SU-DHL-6 (cell line): ENCODE data around the gene PLS1.

Experiments
- CTCF ChIP-seq: fragments of 200-600 bp; sonication (generic); IDR thresholded peaks from one replicate; pipeline ENCODE4 v1.5.1; 2017; ENCODE audit warnings: antibody characterized with exemption, mild to moderate bottlenecking, low read length, moderate library complexity; ENCODE audit not compliant: insufficient read depth, poor library complexity, severe bottlenecking
- EZH2phosphoT487 ChIP-seq: fragments of 200-600 bp; sonication (generic), shearing (Covaris generic); conservative IDR thresholded peaks from 2 replicates; pipeline ENCODE4 v1.6.1; 2018; ENCODE audit warnings: mild to moderate bottlenecking, antibody characterized with exemption, low read length, moderate library complexity, mixed read lengths

- TF ChIP-seq CTCF (no peak), EZH2phosphoT487 (no peak)
Observed at GRCh38 chr3:142602619-142603385, 6.6 kb downstream of the PLS1 start.
